Brain microvascular endothelial cell (primary cell): ENCODE results near the gene FIZ1.

Experiments used
- DNase-seq: peaks from one replicate; pipeline ENCODE4 v3.0.0-alpha.2; 2020
- H3K27ac ChIP-seq: fragments of 250-450 bp; sonication (Bioruptor Pico); 2 replicates; pipeline ENCODE4 v1.5.1; 2020; ENCODE audit warnings: mild to moderate bottlenecking, moderate library complexity
- H3K27me3 ChIP-seq: fragments of 250-450 bp; sonication (Bioruptor Pico); replicated peaks from 2 replicates; pipeline ENCODE4 v1.5.1; 2020; ENCODE audit warnings: mild to moderate bottlenecking
- H3K36me3 ChIP-seq: fragments of 250-450 bp; sonication (Bioruptor Pico); replicated peaks from 2 replicates; pipeline ENCODE4 v1.5.1; 2020; ENCODE audit warnings: mild to moderate bottlenecking
- H3K4me3 ChIP-seq: 2 replicates; pipeline ENCODE4 v1.5.1; 2011; ENCODE audit warnings: low read depth, mild to moderate bottlenecking, control low read depth, low read length, moderate library complexity
- in situ Hi-C: cut with HindIII; loops from 2 replicates; pipeline ENCODE4 v1.10.0; 2017; ENCODE audit warnings: low sequenced_read_pairs, low pct_ligation_motif_present
- TF ChIP-seq, protein P1 (sequence below): IDR thresholded peaks from 2 replicates; pipeline ENCODE4 v1.5.1; 2011; ENCODE audit warnings: low read depth, mild to moderate bottlenecking, moderate library complexity, low read length, control low read depth, inconsistent platforms; ENCODE audit errors: missing control alignments

FIZ1 gene

DNA sequence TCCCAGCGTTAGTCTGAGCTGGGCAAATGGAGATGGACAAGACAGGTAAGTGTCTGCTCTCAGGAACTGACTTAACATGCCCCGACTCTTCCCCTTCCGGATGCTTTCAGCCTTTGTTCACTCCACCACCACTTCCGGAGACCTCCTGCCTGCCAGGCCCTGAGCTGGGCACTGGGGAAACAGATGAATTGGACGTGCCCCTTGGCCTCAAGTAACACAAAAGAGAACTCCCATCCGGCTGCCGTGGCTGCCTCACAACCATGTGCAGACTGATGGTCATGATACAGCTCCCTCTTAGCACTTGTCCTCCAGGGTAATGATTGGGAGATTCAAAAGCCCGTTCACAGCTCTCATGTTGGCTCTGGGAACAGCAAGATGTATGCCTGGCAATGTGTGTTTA, 18.1 kb upstream of the FIZ1 start:
- Histone ChIP-seq H3K27ac (no peak overlapping the region), H3K36me3 (peaks cover 35% of the 10 kb centered on the region), H3K27me3 (no peaks in the 10 kb centered on the region), H3K4me3 (no peak overlapping the region)
- TF ChIP-seq, protein P1, sequence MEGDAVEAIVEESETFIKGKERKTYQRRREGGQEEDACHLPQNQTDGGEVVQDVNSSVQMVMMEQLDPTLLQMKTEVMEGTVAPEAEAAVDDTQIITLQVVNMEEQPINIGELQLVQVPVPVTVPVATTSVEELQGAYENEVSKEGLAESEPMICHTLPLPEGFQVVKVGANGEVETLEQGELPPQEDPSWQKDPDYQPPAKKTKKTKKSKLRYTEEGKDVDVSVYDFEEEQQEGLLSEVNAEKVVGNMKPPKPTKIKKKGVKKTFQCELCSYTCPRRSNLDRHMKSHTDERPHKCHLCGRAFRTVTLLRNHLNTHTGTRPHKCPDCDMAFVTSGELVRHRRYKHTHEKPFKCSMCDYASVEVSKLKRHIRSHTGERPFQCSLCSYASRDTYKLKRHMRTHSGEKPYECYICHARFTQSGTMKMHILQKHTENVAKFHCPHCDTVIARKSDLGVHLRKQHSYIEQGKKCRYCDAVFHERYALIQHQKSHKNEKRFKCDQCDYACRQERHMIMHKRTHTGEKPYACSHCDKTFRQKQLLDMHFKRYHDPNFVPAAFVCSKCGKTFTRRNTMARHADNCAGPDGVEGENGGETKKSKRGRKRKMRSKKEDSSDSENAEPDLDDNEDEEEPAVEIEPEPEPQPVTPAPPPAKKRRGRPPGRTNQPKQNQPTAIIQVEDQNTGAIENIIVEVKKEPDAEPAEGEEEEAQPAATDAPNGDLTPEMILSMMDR: no peak
- in situ Hi-C loops: loop anchor here (25.0 kb wide), 1 partner anchor 230 kb away; the partner anchor contains the start of genes RPL28, TMEM190 and TMEM238
- DNase-seq: no peak

DNA sequence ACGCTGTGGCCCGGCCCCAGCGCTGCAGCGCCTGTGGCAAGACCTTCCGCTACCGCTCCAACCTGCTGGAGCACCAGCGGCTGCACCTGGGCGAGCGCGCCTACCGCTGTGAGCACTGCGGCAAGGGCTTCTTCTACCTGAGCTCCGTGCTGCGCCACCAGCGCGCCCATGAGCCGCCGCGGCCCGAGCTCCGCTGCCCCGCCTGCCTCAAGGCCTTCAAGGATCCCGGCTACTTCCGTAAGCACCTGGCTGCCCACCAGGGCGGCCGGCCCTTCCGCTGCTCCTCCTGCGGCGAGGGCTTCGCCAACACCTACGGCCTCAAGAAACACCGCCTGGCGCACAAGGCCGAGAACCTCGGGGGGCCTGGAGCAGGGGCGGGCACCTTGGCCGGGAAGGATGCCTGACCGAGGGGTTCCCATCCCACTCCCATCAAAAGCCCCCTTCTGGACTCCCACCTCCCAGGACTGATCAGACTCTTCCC, 17.1 kb upstream of the FIZ1 start:
- H3K36me3 ChIP-seq: peaks cover 35% of the 10 kb centered on the region
- H3K27ac ChIP-seq: no peak overlapping the region
- no peak overlapping the region for H3K4me3 ChIP-seq
- TF ChIP-seq, protein P1: no peak
- H3K27me3 ChIP-seq: no peaks in the 10 kb centered on the region
- DNase-seq: no peak
- in situ Hi-C loops: loop anchor here (25.0 kb wide), 1 partner anchor 229 kb away; the partner anchor contains the start of genes RPL28, TMEM190 and TMEM238

DNA sequence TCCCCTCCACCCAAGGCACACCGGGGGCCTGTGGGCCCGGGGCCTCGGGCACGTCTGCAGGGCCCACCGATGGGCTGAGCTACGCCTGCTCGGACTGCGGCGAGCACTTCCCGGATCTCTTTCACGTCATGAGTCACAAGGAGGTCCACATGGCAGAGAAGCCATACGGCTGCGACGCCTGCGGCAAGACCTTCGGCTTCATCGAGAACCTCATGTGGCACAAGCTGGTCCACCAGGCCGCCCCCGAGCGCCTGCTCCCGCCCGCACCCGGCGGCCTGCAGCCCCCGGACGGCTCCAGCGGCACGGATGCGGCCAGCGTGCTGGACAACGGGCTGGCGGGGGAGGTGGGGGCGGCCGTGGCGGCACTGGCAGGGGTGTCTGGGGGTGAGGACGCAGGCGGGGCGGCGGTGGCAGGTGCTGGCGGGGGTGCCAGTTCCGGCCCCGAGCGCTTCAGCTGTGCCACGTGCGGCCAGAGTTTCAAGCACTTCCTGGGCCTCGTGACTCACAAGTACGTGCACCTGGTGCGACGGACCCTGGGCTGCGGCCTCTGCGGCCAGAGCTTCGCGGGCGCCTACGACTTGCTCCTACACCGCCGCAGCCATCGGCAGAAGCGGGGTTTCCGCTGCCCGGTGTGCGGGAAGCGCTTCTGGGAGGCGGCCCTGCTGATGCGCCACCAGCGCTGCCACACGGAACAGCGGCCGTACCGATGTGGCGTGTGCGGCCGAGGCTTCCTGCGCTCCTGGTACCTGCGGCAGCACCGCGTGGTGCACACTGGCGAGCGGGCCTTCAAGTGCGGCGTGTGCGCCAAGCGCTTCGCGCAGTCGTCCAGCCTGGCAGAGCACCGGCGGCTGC, 16.5 kb upstream of the FIZ1 start:
- in situ Hi-C loops: loop anchor here (25.0 kb wide), 1 partner anchor 228 kb away; the partner anchor contains the start of genes RPL28, TMEM190 and TMEM238
- TF ChIP-seq, protein P1: no peak
- Histone ChIP-seq H3K4me3 (no peak overlapping the region), H3K36me3 (peaks cover 30% of the 10 kb centered on the region), H3K27ac (no peak overlapping the region), H3K27me3 (no peaks in the 10 kb centered on the region)
- no peak for DNase-seq

DNA sequence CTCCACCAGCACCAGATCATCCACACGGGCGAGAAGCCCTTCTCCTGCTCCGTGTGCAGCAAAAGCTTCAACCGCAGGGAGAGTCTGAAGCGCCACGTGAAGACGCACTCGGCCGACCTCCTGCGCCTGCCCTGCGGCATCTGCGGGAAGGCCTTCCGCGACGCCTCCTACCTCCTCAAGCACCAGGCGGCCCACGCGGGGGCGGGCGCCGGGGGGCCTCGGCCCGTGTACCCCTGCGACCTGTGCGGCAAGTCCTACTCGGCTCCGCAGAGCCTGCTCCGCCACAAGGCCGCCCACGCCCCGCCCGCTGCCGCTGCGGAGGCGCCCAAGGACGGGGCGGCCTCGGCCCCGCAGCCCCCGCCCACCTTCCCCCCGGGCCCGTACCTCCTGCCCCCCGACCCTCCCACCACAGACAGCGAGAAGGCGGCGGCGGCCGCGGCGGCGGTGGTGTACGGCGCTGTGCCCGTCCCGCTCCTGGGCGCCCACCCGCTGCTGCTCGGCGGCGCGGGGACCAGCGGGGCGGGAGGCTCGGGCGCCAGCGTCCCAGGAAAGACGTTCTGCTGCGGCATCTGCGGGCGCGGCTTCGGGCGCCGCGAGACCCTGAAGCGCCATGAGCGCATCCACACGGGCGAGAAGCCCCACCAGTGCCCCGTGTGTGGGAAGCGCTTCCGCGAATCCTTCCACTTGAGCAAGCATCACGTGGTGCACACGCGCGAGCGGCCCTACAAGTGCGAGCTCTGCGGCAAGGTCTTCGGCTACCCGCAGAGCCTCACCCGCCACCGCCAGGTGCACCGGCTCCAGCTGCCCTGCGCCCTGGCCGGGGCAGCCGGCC, 15.6 kb upstream of the FIZ1 start:
- no peaks in the 10 kb centered on the region for H3K27me3 ChIP-seq
- in situ Hi-C loops: loop anchor here (25.0 kb wide), 1 partner anchor 228 kb away; the partner anchor contains the start of genes RPL28, TMEM190 and TMEM238
- TF ChIP-seq, protein P1: no peak
- no peak for DNase-seq
- peaks cover 30% of the 10 kb centered on the region for H3K36me3 ChIP-seq
- no peak overlapping the region for H3K4me3 ChIP-seq
- no peak overlapping the region for H3K27ac ChIP-seq

DNA sequence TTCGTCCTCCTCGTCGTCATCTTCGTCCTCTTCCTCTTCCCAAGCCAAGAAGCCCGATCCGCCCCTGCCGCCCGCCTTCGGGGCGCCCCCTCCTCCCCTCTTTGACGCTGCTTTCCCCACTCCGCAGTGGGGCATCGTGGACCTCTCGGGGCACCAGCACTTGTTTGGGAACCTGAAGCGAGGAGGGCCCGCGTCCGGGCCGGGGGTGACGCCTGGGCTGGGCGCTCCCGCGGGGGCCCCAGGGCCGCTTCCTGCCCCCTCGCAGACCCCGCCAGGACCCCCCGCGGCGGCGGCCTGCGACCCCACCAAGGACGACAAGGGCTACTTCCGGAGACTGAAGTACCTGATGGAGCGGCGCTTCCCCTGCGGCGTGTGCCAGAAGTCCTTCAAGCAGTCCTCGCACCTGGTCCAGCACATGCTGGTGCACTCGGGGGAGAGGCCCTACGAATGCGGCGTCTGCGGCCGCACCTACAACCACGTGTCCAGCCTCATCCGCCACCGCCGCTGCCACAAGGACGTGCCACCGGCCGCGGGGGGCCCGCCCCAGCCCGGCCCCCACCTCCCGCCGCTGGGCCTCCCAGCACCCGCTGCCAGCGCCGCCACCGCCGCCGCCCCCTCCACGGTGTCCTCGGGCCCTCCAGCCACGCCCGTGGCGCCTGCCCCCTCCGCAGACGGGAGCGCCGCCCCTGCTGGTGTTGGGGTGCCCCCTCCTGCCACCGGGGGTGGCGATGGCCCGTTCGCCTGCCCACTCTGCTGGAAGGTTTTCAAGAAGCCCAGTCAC, 14.8 kb upstream of the FIZ1 start:
- in situ Hi-C loops: loop anchor here (25.0 kb wide), 1 partner anchor 227 kb away; the partner anchor contains the start of genes RPL28, TMEM190 and TMEM238
- no peaks in the 10 kb centered on the region for H3K27me3 ChIP-seq
- no peak for DNase-seq
- H3K36me3 ChIP-seq: peaks cover 35% of the 10 kb centered on the region
- TF ChIP-seq, protein P1: no peak
- no peak overlapping the region for H3K4me3 ChIP-seq
- H3K27ac ChIP-seq: no peak overlapping the region
